Hematopoietic multipotent progenitor cell (in vitro differentiated cells): Measurements from ENCODE around the gene AKAP3. TPM values are rescaled to one million over a fixed set of nuclear protein-coding genes. Genes with fewer than 3 reads are reported as not detected.

Source experiments
- DNase-seq, 3 donors: peaks; one replicate each; pipeline ENCODE4 v3.0.0-alpha.2; 2011 to 2015; ENCODE audit warnings: low read depth in 2 of 3, low spot score in 2 of 3
- total RNA-seq: library from RNA; depleted of rRNA; stranded (reverse); fragments of >200 nt; gene quantifications from one replicate; pipeline ENCODE4 v1.2.3, GENCODE V29; 2012

The AKAP3 gene
- total RNA-seq, 1 donor = 1.1 TPM

GRCh38 chr12:4603946-4604345, 44.9 kb downstream of the AKAP3 start:
- DNase-seq = no peak

- DNase-seq = no peak
Measured at GRCh38 chr12:4603421-4603820, 45.4 kb downstream of the AKAP3 start.

GRCh38 chr12:4595881-4596280, 53.0 kb downstream of the AKAP3 start:
- DNase-seq = no peak

GRCh38 chr12:4591180-4591687, 57.6 kb downstream of the AKAP3 start:
- no peak for DNase-seq

GRCh38 chr12:4589941-4590340, 58.9 kb downstream of the AKAP3 start:
- no peak for DNase-seq

GRCh38 chr12:4588916-4589315, 59.9 kb downstream of the AKAP3 start:
- no peak for DNase-seq

GRCh38 chr12:4587108-4587507, 61.7 kb downstream of the AKAP3 start:
- no peak for DNase-seq

GRCh38 chr12:4586500-4586899, 62.4 kb downstream of the AKAP3 start:
- no peak for DNase-seq

GRCh38 chr12:4584896-4585295, 64.0 kb downstream of the AKAP3 start:
- no peak for DNase-seq

- no peak for DNase-seq
Measured at GRCh38 chr12:4584281-4584680, 64.6 kb downstream of the AKAP3 start.

- DNase-seq = no peak
Measured at GRCh38 chr12:4580281-4580688, 68.6 kb downstream of the AKAP3 start.

GRCh38 chr12:4579305-4580102, 69.3 kb downstream of the AKAP3 start:
- DNase-seq = peak in 2 of 3 donors; percentile 57 to 80

- DNase-seq = no peak
Measured at GRCh38 chr12:4572680-4573079, 76.2 kb downstream of the AKAP3 start.

- no peak for DNase-seq
Measured at GRCh38 chr12:4569261-4569660, 79.6 kb downstream of the AKAP3 start.

- peak in 2 of 3 donors; percentile 35 to 67 for DNase-seq
Measured at GRCh38 chr12:4567073-4567881, 81.6 kb downstream of the AKAP3 start.

- DNase-seq = no peak
Measured at GRCh38 chr12:4566474-4566873, 82.4 kb downstream of the AKAP3 start.

Other genes starting within 250 kb of the AKAP3 start
- gene FGF6, start 203.2 kb downstream of the AKAP3 start, total RNA-seq = not detected
- 2.2 TPM for gene RAD51AP1, start 110.2 kb downstream of the AKAP3 start, total RNA-seq
- 19.1 TPM for gene DYRK4, start 86.8 kb downstream of the AKAP3 start, total RNA-seq
- gene NDUFA9, start 63 bp upstream of the AKAP3 start, total RNA-seq = 103 TPM
- 1.1 TPM for gene GALNT8, start 71.3 kb upstream of the AKAP3 start, total RNA-seq